MCF 10A (cell line): ENCODE measurements around the gene TMEM132D. TPM values are rescaled to one million over a fixed set of nuclear protein-coding genes. Genes with fewer than 3 reads are reported as not detected.

Experiments used
- Bru-seq: library from RNA; stranded (reverse); fragments of 400-500 nt; gene quantifications from one replicate; lab custom pipeline; 2021; lab: Mats Ljungman, UMichigan
- BruChase-seq, 2 experiments: library from RNA; stranded (reverse); fragments of 400-500 nt; gene quantifications; one replicate each; lab custom pipeline; 2021; lab: Mats Ljungman, UMichigan
- BruUV-seq: library from RNA; stranded (reverse); fragments of 400-500 nt; replicated peaks from 2 replicates; lab custom pipeline; 2021; lab: Mats Ljungman, UMichigan
- CTCF ChIA-PET: fragments of 300-600 bp; sonication (Branson Sonifier 250); formaldehyde crosslinking; extraction: SDS; loops from one replicate; lab custom pipeline; 2021; ENCODE audit warnings: antibody characterized with exemption, inconsistent platforms; lab: Yijun Ruan, JAX
- POLR2A ChIA-PET: fragments of 300-600, 350-650 bp; sonication (Branson Sonifier 250); formaldehyde crosslinking; extraction: SDS; loops from one replicate; lab custom pipeline; 2020; ENCODE audit warnings: antibody characterized with exemption, inconsistent platforms; lab: Yijun Ruan, JAX
- DNase-seq: peaks from one replicate; pipeline ENCODE4 v3.0.0-alpha.2; 2018; ENCODE audit not compliant: unreplicated experiment
- H3K27ac Mint-ChIP-seq: one replicate; pipeline ENCODE4 v1.8.0; 2022; ENCODE audit warnings: mild to moderate bottlenecking, low read depth, mixed read lengths; ENCODE audit not compliant: unreplicated experiment
- H3K27me3 Mint-ChIP-seq: one replicate; pipeline ENCODE4 v1.8.0; 2022; ENCODE audit warnings: mixed read lengths; ENCODE audit not compliant: insufficient read depth, unreplicated experiment
- H3K36me3 Mint-ChIP-seq: one replicate; pipeline ENCODE4 v1.8.0; 2022; ENCODE audit warnings: mild to moderate bottlenecking, moderate library complexity, mixed read lengths; ENCODE audit not compliant: insufficient read depth, unreplicated experiment
- H3K4me1 Mint-ChIP-seq: one replicate; pipeline ENCODE4 v1.8.0; 2022; ENCODE audit warnings: mixed read lengths; ENCODE audit not compliant: insufficient read depth, unreplicated experiment
- H3K4me3 Mint-ChIP-seq: one replicate; pipeline ENCODE4 v1.8.0; 2022; ENCODE audit warnings: mild to moderate bottlenecking, moderate library complexity, mixed read lengths; ENCODE audit not compliant: unreplicated experiment
- H3K9me3 Mint-ChIP-seq: one replicate; pipeline ENCODE4 v1.8.0; 2022; ENCODE audit warnings: mixed read lengths; ENCODE audit not compliant: unreplicated experiment
- CTCF ChIP-seq: fragments of 200-600 bp; IDR thresholded peaks from one replicate; pipeline ENCODE4 v1.8.0; 2022; ENCODE audit warnings: antibody characterized with exemption, mild to moderate bottlenecking; ENCODE audit not compliant: unreplicated experiment
- intact Hi-C: fragments of 100-400 bp; cut with micrococcal nuclease; formaldehyde crosslinking; loops from 2 replicates; pipeline ENCODE4 v1.14.1; 2022
- long read RNA-seq: library from polyadenylated mRNA; stranded (forward); transcript quantifications from one replicate; pipeline ENCODE4 v2.0.0, GENCODE V29; 2022
- total RNA-seq: library from RNA; stranded (reverse); gene quantifications from 2 replicates; pipeline ENCODE4 v1.2.3, GENCODE V29; 2022

TMEM132D gene
- total RNA-seq (not detected in 2 replicates), Bru-seq, nascent RNA (percentile 2 among the genes with signal in this experiment), BruChase-seq, experiment 1, labeled RNA remaining after a 6-hour chase (percentile 2 among the genes with signal in this experiment), BruChase-seq, experiment 2, labeled RNA remaining after a 2-hour chase (percentile 5 among the genes with signal in this experiment)
- long read RNA-seq, partial matches to known transcripts: 0 of 1 reads
- long read RNA-seq, other reads (novel, unspliced or antisense): 1 of 1 reads

GRCh38 chr12:129903956-129904829, at the start of gene TMEM132D:
Gene TMEM132D, minus strand, starts transcription at chr12:129904025.
- no peak within 1 kb of the TSS for H3K27ac Mint-ChIP-seq
- DNase-seq: no peak
- no peak within 1 kb of the TSS for H3K4me3 Mint-ChIP-seq
- no peaks in the 10 kb centered on the region for H3K36me3 Mint-ChIP-seq
- BruUV-seq: no TSS peak
- H3K9me3 Mint-ChIP-seq: peaks cover 7% of the 10 kb centered on the region
- ChIA-PET CTCF (interaction anchor here (0.8 kb wide), 1 partner anchor 11 kb away, joined by 3 read pairs; no protein-coding TSS in a partner anchor), POLR2A (no interaction called here)
- H3K27me3 Mint-ChIP-seq: no peaks in the 10 kb centered on the region
- intact Hi-C loops: no loop called here
- no peaks in the 10 kb centered on the region for H3K4me1 Mint-ChIP-seq
- TF ChIP-seq CTCF: no peak

- BruUV-seq: no TSS peak
- peaks cover 9% of the 10 kb centered on the region for H3K9me3 Mint-ChIP-seq
- H3K27ac Mint-ChIP-seq: no peak overlapping the region
- H3K36me3 Mint-ChIP-seq: no peaks in the 10 kb centered on the region
- TF ChIP-seq CTCF: no peak
- intact Hi-C loops: no loop called here
- no peak overlapping the region for H3K4me3 Mint-ChIP-seq
- H3K4me1 Mint-ChIP-seq: no peaks in the 10 kb centered on the region
- peaks cover 11% of the 10 kb centered on the region for H3K27me3 Mint-ChIP-seq
- CTCF ChIA-PET: interaction anchor here (0.6 kb wide), 1 partner anchor 38 kb away, joined by 3 read pairs; no protein-coding TSS in a partner anchor
- no peak for DNase-seq
- POLR2A ChIA-PET: no interaction called here
Measured at GRCh38 chr12:129949651-129950050, 45.8 kb upstream of the TMEM132D start.

- Mint-ChIP-seq H3K27me3 (peaks cover 33% of the 10 kb centered on the region), H3K9me3 (peaks cover 22% of the 10 kb centered on the region), H3K27ac (no peak overlapping the region), H3K4me3 (no peak overlapping the region), H3K4me1 (no peaks in the 10 kb centered on the region), H3K36me3 (no peaks in the 10 kb centered on the region)
- DNase-seq: no peak
- POLR2A ChIA-PET: no interaction called here
- no peak for TF ChIP-seq CTCF
- intact Hi-C loops: no loop called here
- BruUV-seq: no TSS peak
- CTCF ChIA-PET: interaction anchor here (1.0 kb wide), 2 partner anchors 18 to 30 kb away, joined by 3 read pairs; no protein-coding TSS in a partner anchor
Measured at GRCh38 chr12:129941618-129942017, 37.8 kb upstream of the TMEM132D start.

GRCh38 chr12:129938089-129938488, 34.3 kb upstream of the TMEM132D start:
- Mint-ChIP-seq H3K36me3 (no peaks in the 10 kb centered on the region), H3K9me3 (peaks cover 24% of the 10 kb centered on the region), H3K4me1 (no peaks in the 10 kb centered on the region), H3K27ac (no peak overlapping the region), H3K4me3 (no peak overlapping the region), H3K27me3 (peaks cover 14% of the 10 kb centered on the region)
- no peak for DNase-seq
- no peak for TF ChIP-seq CTCF
- no TSS peak for BruUV-seq
- intact Hi-C loops: no loop called here
- POLR2A ChIA-PET: no interaction called here
- CTCF ChIA-PET: interaction anchor here (0.6 kb wide), 1 partner anchor 89 kb away, joined by 3 read pairs; no protein-coding TSS in a partner anchor
